Sigmoid colon (tissue), 4 donors: ENCODE measurements around the gene LMO7.

Experiments
- CTCF ChIP-seq, 4 experiments: fragments of 450-650 bp in 3 of 4; fragments of 200-600 bp in 1 of 4; IDR thresholded peaks; one replicate each; pipeline ENCODE4 v1.5.1; 2016 to 2019; ENCODE audit warnings: antibody characterized with exemption in 4 of 4, mild to moderate bottlenecking in 3 of 4, moderate library complexity in 2 of 4
- EP300 ChIP-seq, 4 donors: sonication (generic); formaldehyde crosslinking; IDR thresholded peaks; one replicate each; pipeline ENCODE4 v1.6.1; 2017; ENCODE audit warnings: antibody characterized with exemption in 4 of 4
- POLR2A ChIP-seq, 2 donors: fragments of 450-650 bp; IDR thresholded peaks; one replicate each; pipeline ENCODE4 v1.6.1; 2016; ENCODE audit warnings: antibody characterized with exemption in 2 of 2, mild to moderate bottlenecking in 2 of 2, moderate library complexity in 2 of 2
- POLR2AphosphoS5 ChIP-seq, 4 donors: sonication (generic); formaldehyde crosslinking; IDR thresholded peaks; one replicate each; pipeline ENCODE4 v1.6.1; 2017; ENCODE audit warnings: antibody characterized with exemption in 4 of 4

GRCh38 chr13:75745387-75745786, 109.3 kb downstream of the LMO7 start:
- TF ChIP-seq CTCF (IDR thresholded peaks at IDR 0.05) (no peak), POLR2A (IDR thresholded peaks at IDR 0.05) (no peak), EP300 (IDR thresholded peaks at IDR 0.05) (no peak), POLR2AphosphoS5 (IDR thresholded peaks at IDR 0.05) (no peak)
